Neural progenitor cell (in vitro differentiated cells): Measurements from ENCODE around the gene ABCC2.

ENCODE experiments used
- EZH2 ChIP-seq: fragments of 200-600 bp; sonication (generic); IDR thresholded peaks from 2 replicates; pipeline ENCODE4 v1.6.1; 2017; ENCODE audit warnings: antibody characterized with exemption, mild to moderate bottlenecking, moderate library complexity
- EZH2phosphoT487 ChIP-seq: fragments of 200-600 bp; sonication (generic); IDR thresholded peaks from 2 replicates; pipeline ENCODE4 v1.6.1; 2017; ENCODE audit warnings: antibody characterized with exemption
- TF ChIP-seq, protein P1 (sequence below): fragments of 200-600 bp; sonication (generic); IDR thresholded peaks from 2 replicates; pipeline ENCODE4 v1.5.1; 2017; ENCODE audit warnings: antibody characterized with exemption, mild to moderate bottlenecking

DNA sequence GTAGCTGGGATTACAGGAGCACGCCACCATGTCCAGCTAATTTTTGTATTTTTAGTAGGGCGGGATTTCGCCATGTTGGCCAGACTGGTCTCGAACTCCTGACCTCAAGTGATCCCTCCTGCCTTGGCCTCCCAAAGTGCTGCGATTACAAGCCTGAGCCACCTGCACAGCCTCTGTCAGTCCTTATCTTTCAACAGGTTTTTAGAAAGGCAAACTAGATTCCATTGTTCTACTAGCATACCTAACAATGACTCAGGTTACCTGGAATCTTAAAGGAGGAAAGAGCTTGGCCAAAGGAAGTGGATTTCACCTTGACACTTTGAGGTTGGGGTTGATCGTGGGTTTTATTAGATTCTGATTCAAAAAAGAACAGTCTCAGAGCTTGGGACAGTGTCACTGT lies 3.2 kb downstream of the ABCC2 start:
- TF ChIP-seq, protein P1, sequence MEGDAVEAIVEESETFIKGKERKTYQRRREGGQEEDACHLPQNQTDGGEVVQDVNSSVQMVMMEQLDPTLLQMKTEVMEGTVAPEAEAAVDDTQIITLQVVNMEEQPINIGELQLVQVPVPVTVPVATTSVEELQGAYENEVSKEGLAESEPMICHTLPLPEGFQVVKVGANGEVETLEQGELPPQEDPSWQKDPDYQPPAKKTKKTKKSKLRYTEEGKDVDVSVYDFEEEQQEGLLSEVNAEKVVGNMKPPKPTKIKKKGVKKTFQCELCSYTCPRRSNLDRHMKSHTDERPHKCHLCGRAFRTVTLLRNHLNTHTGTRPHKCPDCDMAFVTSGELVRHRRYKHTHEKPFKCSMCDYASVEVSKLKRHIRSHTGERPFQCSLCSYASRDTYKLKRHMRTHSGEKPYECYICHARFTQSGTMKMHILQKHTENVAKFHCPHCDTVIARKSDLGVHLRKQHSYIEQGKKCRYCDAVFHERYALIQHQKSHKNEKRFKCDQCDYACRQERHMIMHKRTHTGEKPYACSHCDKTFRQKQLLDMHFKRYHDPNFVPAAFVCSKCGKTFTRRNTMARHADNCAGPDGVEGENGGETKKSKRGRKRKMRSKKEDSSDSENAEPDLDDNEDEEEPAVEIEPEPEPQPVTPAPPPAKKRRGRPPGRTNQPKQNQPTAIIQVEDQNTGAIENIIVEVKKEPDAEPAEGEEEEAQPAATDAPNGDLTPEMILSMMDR = no peak
- no peak for TF ChIP-seq EZH2
- no peak for TF ChIP-seq EZH2phosphoT487
